Right hindlimb (tissue), 1 donor: ENCODE results near the gene KIF5C.

Experiments
- DNase-seq: peaks from one replicate; pipeline ENCODE4 v3.0.0-alpha.2; 2018

KIF5C gene

GRCh38 chr2:148996805-148997204, 121.8 kb downstream of the KIF5C start:
- DNase-seq = no peak

GRCh38 chr2:148998165-148998830, 123.3 kb downstream of the KIF5C start:
- DNase-seq = no peak

- DNase-seq = no peak
Measured at GRCh38 chr2:148998831-148999200, 123.8 kb downstream of the KIF5C start.

GRCh38 chr2:148999451-148999921, 124.5 kb downstream of the KIF5C start:
- no peak for DNase-seq

DNA sequence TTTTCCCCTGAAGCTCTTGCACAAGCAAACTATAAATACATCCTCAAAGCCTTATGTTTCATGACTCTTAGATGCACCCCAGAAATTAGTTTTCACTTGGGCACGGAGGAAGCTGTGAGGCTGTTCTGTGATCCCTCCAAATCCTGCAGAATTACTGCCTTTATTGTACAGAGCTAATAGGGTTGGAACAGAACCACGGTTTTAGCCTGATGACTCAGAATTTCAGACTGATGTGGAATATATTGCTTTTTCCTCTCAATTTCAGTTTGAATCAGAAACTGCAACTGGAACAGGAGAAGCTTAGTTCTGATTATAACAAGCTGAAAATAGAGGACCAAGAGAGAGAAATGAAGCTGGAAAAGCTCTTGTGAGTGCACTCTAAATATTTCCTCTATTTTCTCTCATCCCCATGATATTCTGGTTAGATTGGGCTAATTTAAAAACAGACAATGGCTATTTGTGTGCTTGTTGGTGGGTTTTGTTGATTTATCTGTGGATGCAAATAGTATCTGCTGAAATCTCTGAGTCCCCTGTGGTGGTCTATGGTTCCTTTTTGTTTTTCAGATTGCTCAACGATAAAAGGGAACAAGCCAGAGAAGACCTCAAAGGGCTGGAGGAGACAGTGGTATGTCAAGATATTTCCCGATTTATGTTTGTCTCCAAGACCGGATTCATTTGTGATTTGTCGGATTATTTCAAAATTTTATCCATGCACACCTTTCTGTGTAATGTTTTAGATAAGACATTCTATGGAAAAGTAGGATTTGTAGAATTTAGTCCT, 125.3 kb downstream of the KIF5C start:
- no peak for DNase-seq

- DNase-seq = no peak
Measured at GRCh38 chr2:149001496-149001895, 126.5 kb downstream of the KIF5C start.

- no peak for DNase-seq
Measured at GRCh38 chr2:149002378-149002890, 127.4 kb downstream of the KIF5C start.

GRCh38 chr2:149002891-149003740, 128.1 kb downstream of the KIF5C start:
- no peak for DNase-seq

GRCh38 chr2:149004836-149005235, 129.8 kb downstream of the KIF5C start:
- no peak for DNase-seq

DNA sequence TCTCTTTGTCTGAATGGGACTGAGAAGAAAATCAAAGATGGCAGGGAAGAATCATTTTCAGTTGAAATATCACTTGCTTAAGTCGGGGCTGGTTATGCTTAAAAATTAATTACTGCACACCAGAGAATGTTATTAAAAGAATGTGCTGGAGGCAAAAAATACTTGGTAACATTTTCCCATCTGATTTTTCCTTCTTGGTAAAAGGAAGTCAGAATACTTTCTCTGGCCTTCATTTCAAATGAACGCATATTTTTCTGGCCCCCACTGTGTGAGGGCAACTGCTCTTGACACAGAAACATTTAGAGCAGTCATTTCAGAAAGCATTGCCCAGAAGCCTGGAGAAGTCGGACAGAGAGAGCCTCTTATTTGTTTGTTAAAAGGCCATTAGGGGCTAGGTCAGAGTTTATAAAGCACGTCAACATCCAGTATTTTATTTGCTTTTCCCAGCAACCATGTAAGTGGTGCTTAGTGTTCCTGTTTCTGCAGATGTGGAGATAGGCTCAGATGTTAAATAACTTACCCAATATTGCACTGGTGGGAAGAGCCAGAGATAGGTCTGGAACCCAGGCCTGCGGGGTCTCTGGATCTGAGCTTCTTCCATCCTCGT, 130.5 kb downstream of the KIF5C start:
- no peak for DNase-seq

GRCh38 chr2:149006883-149007543, 132.0 kb downstream of the KIF5C start:
- DNase-seq = no peak

DNA sequence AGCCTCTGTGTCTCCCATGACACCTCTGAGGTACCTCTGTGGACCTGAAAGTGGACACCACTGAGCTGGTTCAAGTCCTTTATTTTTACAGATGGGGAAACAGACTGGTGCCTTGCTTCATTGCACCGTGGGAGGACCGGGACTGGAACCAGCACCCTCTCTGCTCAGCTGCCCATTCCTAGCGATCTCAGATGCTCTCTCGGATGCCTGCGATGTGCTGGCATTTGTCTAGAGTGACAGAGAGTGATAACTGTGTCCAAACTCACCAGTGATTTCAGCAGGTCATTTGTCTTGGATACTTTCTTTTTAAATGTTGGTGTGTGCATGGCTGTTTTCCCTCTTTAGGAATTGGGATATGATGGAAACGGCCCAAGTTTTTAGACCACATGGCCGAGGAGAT, 133.4 kb downstream of the KIF5C start:
- DNase-seq = no peak

DNA sequence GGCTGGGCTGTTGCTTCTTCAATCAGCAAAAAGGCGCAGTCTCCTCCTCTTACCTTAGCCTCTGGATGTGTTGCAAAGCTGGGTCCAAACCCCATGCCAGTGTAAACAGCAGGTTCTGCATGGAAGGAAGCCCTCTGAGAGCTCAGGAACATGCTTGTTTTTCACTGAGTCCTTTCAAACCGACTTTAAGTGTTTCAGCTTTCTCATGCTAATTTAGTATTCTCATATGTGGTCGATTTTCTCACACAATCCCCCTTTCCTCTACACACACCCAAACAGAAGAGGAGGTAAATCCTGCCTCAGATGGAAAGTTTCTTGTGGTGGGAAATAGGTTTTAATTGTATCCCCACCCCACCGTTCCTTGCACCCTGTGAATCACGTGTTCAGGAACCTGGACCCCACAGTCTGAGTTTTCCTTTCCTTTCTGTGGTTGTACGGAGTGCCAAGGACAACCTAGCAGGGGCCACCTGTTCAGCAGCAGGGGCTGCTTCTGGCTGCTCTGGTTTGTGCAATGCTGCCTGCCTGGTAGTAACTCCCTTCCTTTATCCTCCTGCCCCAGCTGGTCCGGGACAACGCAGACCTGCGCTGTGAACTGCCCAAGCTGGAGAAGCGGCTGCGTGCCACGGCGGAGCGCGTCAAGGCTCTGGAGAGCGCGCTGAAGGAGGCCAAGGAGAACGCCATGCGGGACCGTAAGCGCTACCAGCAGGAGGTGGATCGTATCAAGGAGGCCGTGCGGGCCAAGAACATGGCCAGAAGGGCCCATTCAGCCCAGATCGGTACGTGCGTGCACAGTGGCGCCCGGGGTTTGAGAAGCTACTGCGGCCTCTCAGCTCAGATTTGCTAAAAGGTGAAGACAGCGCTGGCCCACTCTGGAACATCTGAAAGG, 134.8 kb downstream of the KIF5C start:
- DNase-seq = no peak

DNA sequence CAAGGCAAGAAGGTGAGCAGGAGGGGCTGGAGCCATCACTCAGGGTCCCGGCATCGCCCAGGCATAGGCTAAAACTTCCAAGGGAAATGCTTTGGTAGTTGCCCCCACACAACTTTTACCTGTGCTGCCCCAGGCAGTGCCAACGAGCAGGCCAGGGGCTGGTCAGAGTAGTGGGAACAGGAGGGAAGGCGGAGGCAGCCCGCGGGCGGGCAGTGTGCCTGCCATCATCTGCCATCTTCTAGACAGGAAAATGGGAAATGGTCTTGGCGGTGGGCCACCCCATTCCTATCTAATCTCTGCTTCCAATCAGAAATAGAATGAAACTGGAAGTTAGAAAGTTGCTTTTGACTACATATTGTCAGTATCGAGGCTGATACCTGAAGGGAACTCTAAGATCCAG, 137.5 kb downstream of the KIF5C start:
- DNase-seq = no peak

DNA sequence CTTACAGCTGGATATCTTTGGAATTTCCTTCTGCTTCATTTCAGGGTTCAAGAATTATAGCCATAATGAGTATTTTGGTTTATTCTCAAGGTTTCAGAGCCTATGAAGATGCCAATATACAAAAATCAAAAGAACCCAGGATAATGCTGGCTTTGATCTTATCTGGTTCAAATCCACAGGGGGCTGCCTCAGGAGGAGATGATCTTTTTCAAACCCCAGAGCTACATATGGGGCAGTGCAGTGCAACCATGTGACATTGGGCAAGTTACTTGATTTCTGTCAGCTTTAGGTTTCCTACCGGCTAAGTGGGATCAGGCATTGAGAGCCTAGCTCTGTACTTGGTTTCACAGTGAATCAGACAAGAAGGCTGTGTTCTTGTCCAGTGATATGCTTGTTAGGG, 140.5 kb downstream of the KIF5C start:
- DNase-seq = no peak

- no peak for DNase-seq
Measured at GRCh38 chr2:149015926-149016563, 141.0 kb downstream of the KIF5C start.

DNA sequence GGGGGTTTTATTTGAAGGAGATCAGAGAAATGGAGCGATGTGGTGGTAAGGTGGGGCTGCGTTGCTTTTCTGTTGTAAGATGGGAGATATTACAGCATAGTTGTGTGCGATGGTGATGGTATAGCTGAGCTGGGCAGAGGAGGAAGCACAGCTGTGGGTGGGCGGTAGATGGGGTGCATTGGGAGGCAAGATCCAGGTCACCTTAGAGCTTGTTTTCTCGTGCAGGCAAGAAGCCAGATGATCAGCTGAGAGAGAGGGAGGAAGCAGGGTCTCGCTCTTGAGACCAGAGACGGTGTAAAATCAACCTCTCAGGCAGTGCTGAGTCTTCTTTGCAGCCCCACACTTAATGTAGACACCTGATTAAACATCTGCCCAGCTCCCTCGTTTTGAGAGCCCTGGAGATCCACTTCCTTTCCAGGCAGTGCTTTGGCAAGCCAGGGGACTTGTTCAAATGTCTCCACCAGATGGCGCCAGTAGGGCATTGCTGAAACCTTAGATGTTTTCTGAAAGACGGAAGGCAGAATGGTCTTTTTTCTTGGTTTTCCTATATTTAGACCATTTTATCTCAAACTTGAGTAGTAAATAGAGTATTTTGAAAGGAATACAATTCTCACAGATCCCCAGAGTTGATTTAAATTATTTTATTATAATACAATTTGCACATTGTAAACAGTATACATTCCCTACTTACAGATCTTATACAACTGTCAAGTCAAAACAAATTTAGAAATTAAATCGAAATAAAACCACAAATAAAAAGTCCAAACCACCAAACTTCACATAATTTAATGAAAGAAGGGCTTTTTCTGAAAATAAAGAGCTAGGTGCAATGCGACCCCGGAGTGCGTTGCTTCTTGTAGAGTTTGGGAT, 142.3 kb downstream of the KIF5C start:
- DNase-seq = peak; percentile 78

DNA sequence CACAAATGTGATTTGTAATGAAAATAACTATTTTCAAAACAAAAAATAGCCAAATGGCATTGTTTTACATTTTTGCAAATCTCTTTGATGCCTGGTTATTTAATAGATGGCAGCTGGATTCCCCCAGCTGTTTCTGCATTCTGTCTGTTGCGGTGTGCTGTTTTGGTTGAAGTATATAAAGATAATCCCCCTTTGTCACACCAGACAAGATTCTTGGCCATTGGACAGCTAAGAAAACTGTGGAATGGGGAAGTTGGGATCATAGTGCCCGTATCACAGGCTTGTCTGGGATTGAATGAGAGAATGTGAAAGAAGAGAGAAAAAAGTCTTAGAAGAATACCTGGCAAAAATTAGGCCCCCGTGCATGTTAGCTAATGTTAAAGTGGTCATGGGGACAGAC, 144.0 kb downstream of the KIF5C start:
- no peak for DNase-seq

- no peak for DNase-seq
Measured at GRCh38 chr2:149019768-149020167, 144.7 kb downstream of the KIF5C start.

DNA sequence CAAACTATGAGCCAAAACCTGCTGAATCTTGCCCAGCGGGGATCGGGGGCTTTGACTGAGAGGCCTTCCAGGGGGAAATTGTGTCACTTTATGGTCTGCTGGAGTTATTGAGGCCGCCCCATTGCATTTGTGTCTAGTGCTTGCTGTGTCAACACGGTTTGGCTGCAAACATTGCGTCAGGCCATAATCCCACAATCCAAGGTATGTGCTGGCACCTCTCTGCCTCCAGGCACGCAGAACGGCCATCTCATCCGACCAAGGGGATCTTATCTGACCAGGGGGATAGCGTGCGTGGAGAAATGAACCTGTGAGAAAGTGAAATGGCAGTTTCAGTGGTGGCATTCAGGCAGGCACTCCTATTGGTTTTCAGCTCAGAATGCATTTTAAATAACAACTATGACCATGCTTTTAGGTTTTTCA, 145.4 kb downstream of the KIF5C start:
- DNase-seq = no peak
